ENCODE measurements around the gene PRR15. TPM values are rescaled to one million over a fixed set of nuclear protein-coding genes. Genes with fewer than 3 reads are reported as not detected.

The PRR15 gene
- total RNA-seq, 4 donors from 2014 or later = 53.3 to 443 (median 294) TPM

GRCh38 chr7:29596593-29597178, 33.1 kb downstream of the PRR15 start:
- intact Hi-C loops (cut with DNase I; ENCODE audit: low total_unique reads) (no loop called here), in situ Hi-C loops (cut with MboI; ENCODE audit: low pct_ligation_motif_present in 1 of 4, low pct_unique_long_range_greater_than_20kb in 1 of 4, low sequenced_read_pairs in 3 of 4) (no loop called here)
- Histone ChIP-seq H3K27ac (no peak overlapping the region), H3K36me3 (no peaks in the 10 kb centered on the region), H3K4me1 (peaks cover 0 to 30% (median 11%) of the 10 kb centered on the region in 4 donors), H3K9me3 (no peaks in the 10 kb centered on the region), H3K27me3 (no peaks in the 10 kb centered on the region), H3K4me3 (no peak overlapping the region)
- 69 to 85% methylated on average over 3 of the region's 3 CpGs for WGBS, 2 donors (ENCODE audit: low coverage in 1 of 2)
- TF ChIP-seq POLR2AphosphoS5 (IDR thresholded peaks at IDR 0.05) (no peak), POLR2A (IDR thresholded peaks at IDR 0.05) (no peak), EP300 (IDR thresholded peaks at IDR 0.05; ENCODE audit: low read depth) (no peak)
- TF ChIP-seq, protein P1, sequence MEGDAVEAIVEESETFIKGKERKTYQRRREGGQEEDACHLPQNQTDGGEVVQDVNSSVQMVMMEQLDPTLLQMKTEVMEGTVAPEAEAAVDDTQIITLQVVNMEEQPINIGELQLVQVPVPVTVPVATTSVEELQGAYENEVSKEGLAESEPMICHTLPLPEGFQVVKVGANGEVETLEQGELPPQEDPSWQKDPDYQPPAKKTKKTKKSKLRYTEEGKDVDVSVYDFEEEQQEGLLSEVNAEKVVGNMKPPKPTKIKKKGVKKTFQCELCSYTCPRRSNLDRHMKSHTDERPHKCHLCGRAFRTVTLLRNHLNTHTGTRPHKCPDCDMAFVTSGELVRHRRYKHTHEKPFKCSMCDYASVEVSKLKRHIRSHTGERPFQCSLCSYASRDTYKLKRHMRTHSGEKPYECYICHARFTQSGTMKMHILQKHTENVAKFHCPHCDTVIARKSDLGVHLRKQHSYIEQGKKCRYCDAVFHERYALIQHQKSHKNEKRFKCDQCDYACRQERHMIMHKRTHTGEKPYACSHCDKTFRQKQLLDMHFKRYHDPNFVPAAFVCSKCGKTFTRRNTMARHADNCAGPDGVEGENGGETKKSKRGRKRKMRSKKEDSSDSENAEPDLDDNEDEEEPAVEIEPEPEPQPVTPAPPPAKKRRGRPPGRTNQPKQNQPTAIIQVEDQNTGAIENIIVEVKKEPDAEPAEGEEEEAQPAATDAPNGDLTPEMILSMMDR (IDR thresholded peaks at IDR 0.05) = no peak
- DNase-seq = no peak

DNA sequence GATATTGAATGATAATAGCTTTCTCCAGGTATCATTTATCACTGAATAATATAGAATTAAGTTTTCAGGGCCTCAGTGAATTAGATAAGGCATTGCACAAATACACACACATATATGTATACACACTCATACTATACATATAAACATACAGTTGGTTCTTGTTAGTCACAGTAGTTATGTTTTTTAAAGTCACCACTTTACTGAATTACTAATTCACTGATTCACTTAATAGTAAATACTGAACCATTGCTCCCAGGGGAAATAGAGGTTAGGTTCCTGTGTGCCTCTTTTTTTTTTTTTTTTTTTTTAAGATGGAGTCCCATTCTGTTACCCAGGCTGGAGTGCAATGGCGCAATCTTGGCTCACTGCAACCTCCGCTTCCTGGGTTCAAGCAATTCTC, 33.6 kb downstream of the PRR15 start:
- Histone ChIP-seq H3K36me3 (no peaks in the 10 kb centered on the region), H3K4me1 (peaks cover 0 to 30% (median 11%) of the 10 kb centered on the region in 4 donors), H3K27me3 (no peaks in the 10 kb centered on the region), H3K27ac (peak overlapping the region in 2 of 4 donors; percentile 78 to 80), H3K9me3 (no peaks in the 10 kb centered on the region), H3K4me3 (no peak overlapping the region)
- in situ Hi-C loops (cut with MboI; ENCODE audit: low pct_ligation_motif_present in 1 of 4, low pct_unique_long_range_greater_than_20kb in 1 of 4, low sequenced_read_pairs in 3 of 4) (no loop called here), intact Hi-C loops (cut with DNase I; ENCODE audit: low total_unique reads) (no loop called here)
- WGBS, 2 donors (ENCODE audit: low coverage in 1 of 2) = 92 to 100% methylated on average over 2 of the region's 2 CpGs
- no peak for DNase-seq
- TF ChIP-seq, protein P1 (IDR thresholded peaks at IDR 0.05) = no peak

GRCh38 chr7:29598137-29598536, 34.5 kb downstream of the PRR15 start:
- intact Hi-C loops (cut with DNase I; ENCODE audit: low total_unique reads) = no loop called here
- no peaks in the 10 kb centered on the region for H3K27me3 ChIP-seq
- H3K4me1 ChIP-seq = peaks cover 0 to 25% (median 10%) of the 10 kb centered on the region in 4 donors
- WGBS, 2 donors (ENCODE audit: low coverage in 1 of 2) = 54 to 63% methylated on average over 2 to 3 of the region's 3 CpGs
- no peaks in the 10 kb centered on the region for H3K36me3 ChIP-seq
- H3K9me3 ChIP-seq = no peaks in the 10 kb centered on the region
- no peak for TF ChIP-seq POLR2A (IDR thresholded peaks at IDR 0.05)
- TF ChIP-seq, protein P1 (IDR thresholded peaks at IDR 0.05) = no peak
- TF ChIP-seq POLR2AphosphoS5 (IDR thresholded peaks at IDR 0.05) = no peak
- no peak for TF ChIP-seq EP300 (IDR thresholded peaks at IDR 0.05; ENCODE audit: low read depth)
- DNase-seq = no peak
- in situ Hi-C loops (cut with MboI; ENCODE audit: low pct_ligation_motif_present in 1 of 4, low pct_unique_long_range_greater_than_20kb in 1 of 4, low sequenced_read_pairs in 3 of 4) = no loop called here
- H3K4me3 ChIP-seq = no peak overlapping the region
- H3K27ac ChIP-seq = peak overlapping the region; percentile 69 to 80 (median 76)

GRCh38 chr7:29598613-29599012, 35.0 kb downstream of the PRR15 start:
- Histone ChIP-seq H3K36me3 (no peaks in the 10 kb centered on the region), H3K27ac (peak overlapping the region; percentile 69 to 80 (median 76)), H3K4me1 (peaks cover 0 to 21% (median 8%) of the 10 kb centered on the region in 4 donors), H3K9me3 (no peaks in the 10 kb centered on the region), H3K27me3 (no peaks in the 10 kb centered on the region), H3K4me3 (no peak overlapping the region)
- TF ChIP-seq, protein P1 (IDR thresholded peaks at IDR 0.05) = no peak
- TF ChIP-seq POLR2AphosphoS5 (IDR thresholded peaks at IDR 0.05) = peak in 2 of 3 donors; percentile 52 to 73
- no peak for TF ChIP-seq EP300 (IDR thresholded peaks at IDR 0.05; ENCODE audit: low read depth)
- DNase-seq = peak; percentile 89
- WGBS, 2 donors (ENCODE audit: low coverage in 1 of 2) = 36 to 46% methylated on average over 6 to 8 of the region's 8 CpGs
- in situ Hi-C loops (cut with MboI; ENCODE audit: low pct_ligation_motif_present in 1 of 4, low pct_unique_long_range_greater_than_20kb in 1 of 4, low sequenced_read_pairs in 3 of 4) = no loop called here
- intact Hi-C loops (cut with DNase I; ENCODE audit: low total_unique reads) = no loop called here

Data from transverse colon (tissue), 4 donors.